NCI-H2081 treated with DMSO at 0.1 percent for 48 hours (cell line): ENCODE measurements around the gene ANKRD33B.
"Not testable (repeated sequence)": the region's sequence is repeated elsewhere in the genome, so short reads cannot be mapped to it uniquely, and the experiment has no call there.

Source experiments
- DNase-seq: peaks from one replicate; lab custom pipeline; 2025; lab: John Stamatoyannopoulos, UW

Gene ANKRD33B

GRCh38 chr5:10594591-10595210, 30.8 kb downstream of the ANKRD33B start:
- no peak for DNase-seq

GRCh38 chr5:10595293-10595671, 31.4 kb downstream of the ANKRD33B start:
- no peak for DNase-seq

GRCh38 chr5:10595672-10596309, 31.9 kb downstream of the ANKRD33B start:
- DNase-seq: no peak

GRCh38 chr5:10596310-10596703, 32.4 kb downstream of the ANKRD33B start:
- DNase-seq: no peak

GRCh38 chr5:10596886-10597451, 33.1 kb downstream of the ANKRD33B start:
- DNase-seq: no peak

GRCh38 chr5:10599113-10599512, 35.2 kb downstream of the ANKRD33B start:
- no peak for DNase-seq

GRCh38 chr5:10599862-10600284, 36.0 kb downstream of the ANKRD33B start:
- no peak for DNase-seq

- DNase-seq: no peak
Observed at GRCh38 chr5:10600626-10601245, 36.9 kb downstream of the ANKRD33B start.

GRCh38 chr5:10601246-10602030, 37.6 kb downstream of the ANKRD33B start:
- DNase-seq: peak; percentile 99

- DNase-seq: no peak
Observed at GRCh38 chr5:10602031-10602806, 38.3 kb downstream of the ANKRD33B start.

GRCh38 chr5:10604975-10605374, 41.1 kb downstream of the ANKRD33B start:
- DNase-seq: no peak

- not testable (repeated sequence) for DNase-seq
Observed at GRCh38 chr5:10606632-10607022, 42.8 kb downstream of the ANKRD33B start.

GRCh38 chr5:10607023-10607665, 43.3 kb downstream of the ANKRD33B start:
- no peak for DNase-seq

GRCh38 chr5:10607666-10608073, 43.8 kb downstream of the ANKRD33B start:
- DNase-seq: no peak

GRCh38 chr5:10608081-10608480, 44.2 kb downstream of the ANKRD33B start:
- DNase-seq: not testable (repeated sequence)

GRCh38 chr5:10610058-10610457, 46.2 kb downstream of the ANKRD33B start:
- no peak for DNase-seq

- no peak for DNase-seq
Observed at GRCh38 chr5:10611290-10611689, 47.4 kb downstream of the ANKRD33B start.

- no peak for DNase-seq
Observed at GRCh38 chr5:10612251-10612650, 48.4 kb downstream of the ANKRD33B start.

GRCh38 chr5:10615693-10616092, 51.8 kb downstream of the ANKRD33B start:
- no peak for DNase-seq

GRCh38 chr5:10617103-10617502, 53.2 kb downstream of the ANKRD33B start:
- DNase-seq: no peak

GRCh38 chr5:10618311-10618710, 54.4 kb downstream of the ANKRD33B start:
- DNase-seq: no peak
